AG04449 (cell line): ENCODE measurements around the gene ZNF92.

Experiments used
- CTCF ChIA-PET: fragments of 350-600 bp; formaldehyde crosslinking; extraction: SDS; loops from one replicate; lab custom pipeline; 2021; ENCODE audit warnings: antibody characterized with exemption; lab: Yijun Ruan, JAX
- POLR2A ChIA-PET: fragments of 400-600, 350-600 bp; formaldehyde crosslinking; extraction: SDS; loops from one replicate; lab custom pipeline; 2020; ENCODE audit warnings: antibody characterized with exemption, inconsistent platforms; lab: Yijun Ruan, JAX
- DNase-seq: peaks from one replicate; pipeline ENCODE4 v3.0.0-alpha.2; 2010; ENCODE audit warnings: low read depth, low spot score
- H3K4me3 ChIP-seq: 2 replicates; pipeline ENCODE4 v1.5.1; 2011; ENCODE audit warnings: low read depth, mild to moderate bottlenecking, control low read depth, low read length
- CTCF ChIP-seq: IDR thresholded peaks from one replicate; pipeline ENCODE4 v1.5.1; 2011; ENCODE audit warnings: mild to moderate bottlenecking, moderate library complexity, low read length, control low read depth, inconsistent platforms; ENCODE audit not compliant: insufficient read depth; ENCODE audit errors: missing control alignments

Gene ZNF92

GRCh38 chr7:65354263-65354662 is 19.4 kb upstream of the ZNF92 start:
- TF ChIP-seq CTCF: no peak
- H3K4me3 ChIP-seq: no peak overlapping the region
- ChIA-PET POLR2A (no interaction called here), CTCF (no interaction called here)
- DNase-seq: no peak

GRCh38 chr7:65369843-65370242 is 3.8 kb upstream of the ZNF92 start:
- no peak for TF ChIP-seq CTCF
- H3K4me3 ChIP-seq: no peak overlapping the region
- no peak for DNase-seq
- POLR2A ChIA-PET: no interaction called here
- CTCF ChIA-PET: no interaction called here

GRCh38 chr7:65371468-65371867 is 2.2 kb upstream of the ZNF92 start:
- POLR2A ChIA-PET: no interaction called here
- CTCF ChIA-PET: no interaction called here
- no peak for DNase-seq
- no peak for TF ChIP-seq CTCF
- H3K4me3 ChIP-seq: no peak overlapping the region

GRCh38 chr7:65379318-65379717 is 5.7 kb downstream of the ZNF92 start:
- no peak for DNase-seq
- POLR2A ChIA-PET: no interaction called here
- TF ChIP-seq CTCF: no peak
- CTCF ChIA-PET: no interaction called here
- H3K4me3 ChIP-seq: no peak overlapping the region

- CTCF ChIA-PET: interaction anchor here (1.8 kb wide), 1 partner anchor 8 kb away, joined by 5 read pairs; the partner anchor contains the start of gene ZNF92
- no peak overlapping the region for H3K4me3 ChIP-seq
- POLR2A ChIA-PET: no interaction called here
- no peak for TF ChIP-seq CTCF
- DNase-seq: no peak
Measured at GRCh38 chr7:65381742-65382141, 8.1 kb downstream of the ZNF92 start.

GRCh38 chr7:65382452-65382851 is 8.8 kb downstream of the ZNF92 start:
- POLR2A ChIA-PET: no interaction called here
- TF ChIP-seq CTCF: no peak
- CTCF ChIA-PET: interaction anchor here (1.8 kb wide), 1 partner anchor 9 kb away, joined by 5 read pairs; the partner anchor contains the start of gene ZNF92
- no peak overlapping the region for H3K4me3 ChIP-seq
- no peak for DNase-seq
